ENCODE data around the gene BMP7.
"Not testable (repeated sequence)": the region's sequence is repeated elsewhere in the genome, so short reads cannot be mapped to it uniquely, and the experiment has no call there.

BMP7 gene

DNA sequence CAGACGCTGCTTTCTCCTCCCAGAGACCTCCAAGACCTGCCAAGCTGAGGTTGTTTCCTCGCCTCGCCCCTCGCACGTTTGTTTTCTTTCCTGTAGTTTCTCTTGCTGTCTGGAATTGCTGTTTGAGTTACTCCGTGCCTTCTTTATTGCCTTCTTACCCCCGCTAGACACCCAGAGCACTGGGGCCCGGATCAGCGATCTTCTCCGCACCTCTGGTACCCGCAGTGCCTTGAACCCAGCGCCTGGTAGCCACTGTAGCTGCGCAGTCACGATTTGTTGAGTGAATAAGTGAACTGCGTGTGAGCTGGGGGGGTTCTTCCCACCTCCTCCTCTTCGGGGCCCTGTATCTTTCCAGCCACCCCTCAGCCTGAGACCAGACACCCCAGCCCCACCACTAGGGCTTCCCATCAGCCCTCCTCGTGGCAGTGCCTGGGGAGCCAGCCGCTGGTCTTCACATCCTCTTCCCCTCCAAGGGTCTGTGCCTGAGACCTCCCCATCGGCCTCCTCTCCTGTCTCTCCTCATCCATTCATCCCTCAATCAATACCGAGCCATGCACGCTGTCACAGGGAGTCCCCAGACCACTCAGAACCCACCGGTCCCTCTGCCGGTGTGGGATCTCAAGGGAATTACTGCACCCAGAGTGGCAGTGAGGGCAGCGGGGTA lies 849 bp upstream of the BMP7 start:
- in situ Hi-C loops (cut with MboI; ENCODE audit: low sequenced_read_pairs): no loop called here

DNA sequence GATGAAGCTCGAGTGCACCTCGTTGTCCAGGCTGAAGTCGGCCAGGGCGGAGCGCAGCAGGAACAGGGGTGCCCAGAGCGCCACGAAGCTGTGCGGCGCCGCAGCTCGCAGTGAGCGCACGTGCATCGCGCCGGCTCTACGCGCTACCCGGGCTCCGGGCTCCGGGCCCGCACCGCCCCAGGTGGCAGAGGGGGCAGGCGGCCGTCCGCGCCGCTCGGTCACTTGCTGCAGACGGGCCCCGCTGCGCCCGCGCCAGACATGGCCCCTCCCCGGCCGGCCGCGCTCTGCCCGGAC lies 497 bp downstream of the BMP7 start:
- in situ Hi-C loops (cut with MboI; ENCODE audit: low sequenced_read_pairs): no loop called here

DNA sequence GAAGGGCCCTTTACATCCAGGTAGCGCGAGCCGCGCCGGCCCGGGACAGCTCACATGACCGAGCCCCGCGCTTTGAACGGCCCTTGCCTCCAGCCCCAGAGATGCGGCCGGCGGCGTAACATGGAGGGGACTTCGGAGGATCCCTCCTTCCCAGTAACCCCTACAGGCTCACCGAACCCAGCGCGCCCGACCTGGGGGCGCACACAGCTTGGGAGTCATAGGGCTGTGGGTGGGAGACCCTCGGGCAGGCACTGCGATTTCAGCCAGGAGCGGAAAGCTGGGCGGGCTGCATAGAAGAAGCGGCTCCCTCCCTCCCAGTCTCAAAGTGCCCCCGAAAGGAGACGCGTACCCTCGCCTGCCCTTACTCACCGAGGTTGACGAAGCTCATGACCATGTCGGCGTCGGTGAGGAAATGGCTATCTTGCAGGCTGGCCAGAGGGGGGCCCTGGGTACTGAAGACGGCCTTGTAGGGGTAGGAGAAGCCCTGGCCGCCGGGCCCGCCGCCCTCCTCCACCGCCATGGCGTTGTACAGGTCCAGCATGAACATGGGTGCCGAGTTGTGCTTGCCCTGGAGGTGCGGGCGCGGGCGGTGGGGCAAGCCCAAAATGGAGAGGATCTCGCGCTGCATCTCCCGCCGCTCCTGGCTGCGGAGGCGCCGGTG lies 975 bp downstream of the BMP7 start:
- in situ Hi-C loops (cut with MboI; ENCODE audit: low sequenced_read_pairs): no loop called here

DNA sequence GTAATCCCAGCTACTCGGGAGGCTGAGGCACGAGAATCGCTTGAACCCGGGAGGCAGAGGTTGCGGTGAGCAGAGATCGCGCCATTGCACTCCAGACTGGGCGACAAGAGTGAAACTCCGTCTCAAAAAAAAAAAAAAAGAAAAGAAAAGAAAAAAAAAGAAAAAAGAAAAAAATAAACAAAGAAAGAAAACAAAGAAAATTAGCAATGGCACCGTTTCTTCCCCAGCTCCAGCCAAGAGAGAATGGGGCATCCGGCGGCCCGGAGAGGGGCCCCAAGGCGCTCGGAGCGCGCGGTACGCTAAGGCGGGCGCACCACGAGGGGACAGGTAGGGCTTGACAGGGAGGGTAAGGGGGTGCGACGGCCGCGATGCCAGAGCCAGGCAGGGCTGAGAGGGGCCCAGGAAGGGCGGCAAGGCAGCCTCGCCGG lies 1.5 kb downstream of the BMP7 start:
- in situ Hi-C loops (cut with MboI; ENCODE audit: low sequenced_read_pairs): not testable (repeated sequence)

DNA sequence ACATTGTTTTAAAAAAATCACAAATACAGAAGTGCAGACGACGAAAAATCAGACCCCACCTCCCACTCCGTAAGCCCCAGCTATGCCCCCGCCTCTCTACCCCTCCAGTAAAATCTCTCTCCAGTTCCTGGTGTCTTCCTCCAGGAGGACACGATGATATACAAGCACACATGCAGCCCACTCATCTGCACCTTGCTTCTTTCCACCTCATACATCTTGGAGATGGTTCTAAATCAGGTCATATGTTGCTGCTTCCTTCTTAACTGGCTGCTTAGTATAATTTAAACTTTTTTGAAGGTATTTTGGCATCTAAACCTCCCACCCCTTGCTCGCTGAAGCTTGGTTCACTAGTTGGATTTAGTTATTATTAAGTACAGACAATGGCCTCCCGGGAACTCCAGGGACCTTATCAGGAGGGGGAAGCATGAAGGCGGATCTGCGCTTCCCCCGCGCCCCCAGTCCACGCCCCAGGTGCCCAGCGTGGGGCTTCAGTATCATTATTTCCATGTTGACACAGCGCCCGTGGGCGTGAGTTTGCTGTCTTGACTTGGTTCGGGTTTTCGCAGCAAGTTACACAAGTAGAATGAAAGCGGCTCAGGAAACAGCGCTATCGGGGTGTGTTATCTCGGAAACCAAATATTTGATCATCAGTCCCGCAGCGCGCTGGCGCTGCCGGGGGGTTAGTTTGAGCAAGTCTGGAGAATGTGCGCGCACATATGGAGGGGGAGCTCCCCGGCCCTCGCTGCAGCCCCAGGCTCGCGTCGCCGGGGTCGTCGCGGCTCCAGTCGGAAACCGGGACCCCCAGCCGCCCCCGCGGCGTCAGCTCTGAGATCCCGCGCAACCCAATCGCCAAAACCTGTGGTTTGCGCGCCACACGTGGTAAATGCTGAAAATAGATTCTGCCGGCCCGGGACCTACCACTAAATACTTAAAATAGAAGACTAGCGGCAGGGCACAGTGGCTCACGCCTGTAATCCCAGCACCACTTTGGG lies 2.3 kb downstream of the BMP7 start:
- in situ Hi-C loops (cut with MboI; ENCODE audit: low sequenced_read_pairs): no loop called here

DNA sequence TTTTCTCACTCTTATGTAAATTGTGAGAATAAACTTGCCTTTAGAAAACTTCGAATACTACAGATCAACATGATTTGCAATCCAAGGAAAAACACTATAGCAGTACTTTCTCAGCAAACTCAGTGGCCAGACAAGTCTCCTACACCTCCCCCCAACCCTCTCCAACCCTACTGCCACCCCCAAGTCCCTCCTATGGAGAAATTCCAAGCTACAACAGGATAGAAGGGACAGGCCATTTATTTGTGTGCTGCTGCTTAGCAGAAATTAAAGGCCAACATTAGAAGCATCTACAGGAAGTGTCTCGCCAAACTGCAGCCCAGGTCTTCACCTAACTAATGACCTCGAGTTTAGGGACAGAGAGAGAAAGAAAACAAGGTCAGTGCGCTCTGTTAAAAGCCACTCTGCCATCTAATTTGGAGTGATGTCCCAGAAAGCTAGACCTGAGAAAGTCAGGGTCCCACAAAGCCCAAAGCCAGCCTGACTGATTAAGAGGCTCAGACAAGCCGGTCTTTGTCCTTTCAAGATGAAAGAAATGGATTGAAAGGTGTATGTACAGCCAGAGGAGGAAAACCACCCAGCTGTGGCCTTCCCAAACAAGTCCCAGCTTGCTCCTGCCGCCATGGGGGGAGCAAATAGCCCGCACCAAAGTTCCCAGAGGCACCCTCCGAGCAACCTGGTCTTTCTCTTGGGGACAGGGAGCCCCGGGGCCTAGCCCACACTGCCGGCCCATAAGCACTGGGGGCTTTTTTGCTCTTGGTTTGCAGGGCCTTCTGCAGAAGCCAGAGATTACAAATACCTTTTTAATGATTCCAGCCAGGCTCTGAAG lies 3.4 kb downstream of the BMP7 start:
- in situ Hi-C loops (cut with MboI; ENCODE audit: low sequenced_read_pairs): no loop called here

DNA sequence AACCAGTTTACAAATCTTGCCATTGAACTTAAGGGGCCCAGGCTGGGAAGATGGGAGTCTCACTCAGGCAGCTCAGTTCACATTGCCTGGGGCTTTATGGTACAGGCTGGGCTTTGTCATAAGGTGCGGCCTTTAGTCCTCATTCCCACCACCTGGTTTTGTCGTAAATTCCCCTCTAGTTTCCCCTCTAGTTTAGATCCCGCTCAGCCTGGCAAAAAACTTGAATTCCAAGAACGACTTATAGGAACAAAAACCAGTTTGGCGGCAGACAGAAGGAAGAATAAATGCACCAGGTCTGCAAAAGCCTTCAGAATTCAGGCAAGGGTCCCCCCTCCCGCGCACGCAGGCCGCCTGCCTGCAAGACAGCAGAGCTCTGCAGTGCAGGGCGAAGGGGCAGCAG lies 4.1 kb downstream of the BMP7 start:
- in situ Hi-C loops (cut with MboI; ENCODE audit: low sequenced_read_pairs): no loop called here

DNA sequence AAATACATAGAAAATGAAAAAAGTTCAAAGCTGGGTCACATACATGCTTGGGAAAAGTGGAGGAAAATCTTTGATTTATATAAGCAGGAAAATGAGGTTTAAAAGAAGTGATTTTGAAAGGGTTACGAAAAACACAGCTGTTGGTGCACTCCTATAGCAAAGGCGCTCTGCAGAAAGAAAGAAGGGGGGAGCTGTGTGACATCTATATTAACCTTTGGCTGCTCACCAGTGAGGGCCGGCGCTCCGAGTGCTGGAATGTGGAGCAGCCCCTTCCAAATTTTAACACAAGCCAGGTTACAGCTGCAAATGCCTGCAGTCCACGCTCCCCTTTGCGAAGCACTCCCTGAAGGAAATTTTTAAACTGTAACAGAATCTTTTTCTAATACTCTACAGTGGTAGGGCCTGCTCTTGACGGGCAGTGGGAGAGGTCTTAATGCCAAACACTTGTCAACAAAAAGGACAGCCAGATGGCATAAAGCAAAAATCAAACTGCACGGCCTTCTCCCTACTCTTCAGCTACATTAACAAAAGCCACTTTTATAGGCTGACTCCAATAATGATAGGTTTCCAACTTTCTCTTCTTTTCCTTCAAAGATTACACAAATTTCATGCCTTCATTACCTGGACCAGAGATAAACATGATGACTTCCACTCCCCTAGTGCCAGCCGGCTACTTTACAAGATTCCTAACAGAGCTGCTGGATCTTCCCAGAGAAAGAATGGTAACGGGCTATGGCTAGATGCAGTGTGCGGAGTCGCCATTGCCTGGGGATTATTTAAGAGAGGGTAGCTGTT lies 4.8 kb downstream of the BMP7 start:
- in situ Hi-C loops (cut with MboI; ENCODE audit: low sequenced_read_pairs): no loop called here

DNA sequence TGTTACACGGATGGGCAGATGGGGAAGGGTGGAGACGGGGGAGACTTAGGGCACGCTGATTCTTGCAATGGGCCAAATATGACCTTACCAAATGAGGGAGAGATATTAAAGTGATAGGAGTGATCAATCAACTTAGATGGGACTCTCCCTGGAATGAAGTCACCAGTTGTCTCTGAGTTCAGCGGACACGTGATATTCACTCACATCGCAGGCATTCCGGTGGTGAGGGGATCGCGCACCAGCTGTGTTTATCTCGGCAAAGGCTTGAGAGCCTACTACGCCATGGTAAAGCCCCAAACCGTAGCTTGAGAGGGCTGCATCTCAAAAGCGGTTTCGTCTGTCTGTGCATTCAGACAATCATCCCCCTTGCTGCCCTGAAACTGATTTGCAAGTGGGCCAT lies 5.5 kb downstream of the BMP7 start:
- in situ Hi-C loops (cut with MboI; ENCODE audit: low sequenced_read_pairs): no loop called here

DNA sequence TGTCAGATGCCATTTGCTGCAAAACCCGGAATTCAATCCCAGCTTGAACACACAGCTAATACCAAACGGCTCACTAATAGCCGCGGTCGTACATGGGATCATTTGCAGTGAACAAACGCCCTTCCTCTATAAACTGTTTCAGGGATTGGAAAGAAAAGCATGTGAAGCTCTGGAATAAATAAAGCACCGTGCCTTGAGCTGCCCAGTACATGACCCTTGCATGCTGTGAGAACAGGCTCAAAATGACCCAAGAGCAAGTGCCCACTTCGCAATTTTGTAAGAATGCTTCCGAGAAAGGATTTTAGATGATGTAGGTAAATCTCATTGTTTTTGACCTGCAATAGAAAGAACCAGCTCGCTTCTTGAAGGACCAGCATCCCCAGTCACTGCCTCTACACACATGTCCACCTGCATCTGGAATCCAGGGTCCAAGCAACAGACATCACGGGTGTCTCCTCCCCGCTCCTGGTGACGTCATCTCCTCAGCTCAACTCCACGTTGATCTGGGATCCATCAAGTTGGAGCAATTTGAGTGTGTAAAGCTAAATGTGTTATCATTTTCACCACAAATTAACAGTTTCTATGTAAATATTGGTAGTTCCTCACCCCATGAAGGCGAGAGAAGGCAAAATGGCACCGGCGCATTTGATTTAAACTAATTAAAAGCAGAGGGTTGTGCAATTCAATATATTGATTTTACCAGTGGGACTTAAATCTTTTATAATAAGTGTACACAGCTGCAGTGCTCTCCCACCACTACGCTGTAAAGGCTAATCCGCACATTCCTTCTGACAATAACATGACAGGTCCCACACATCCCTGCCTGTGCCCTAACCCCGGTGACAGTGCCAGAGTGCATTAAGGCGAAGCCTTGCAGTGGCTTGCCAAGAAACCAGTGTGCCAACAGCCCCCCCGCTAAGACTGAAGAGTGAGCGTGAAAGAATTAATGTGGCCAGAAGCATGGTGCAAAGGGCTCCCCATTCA lies 6.2 kb downstream of the BMP7 start:
- in situ Hi-C loops (cut with MboI; ENCODE audit: low sequenced_read_pairs): no loop called here

DNA sequence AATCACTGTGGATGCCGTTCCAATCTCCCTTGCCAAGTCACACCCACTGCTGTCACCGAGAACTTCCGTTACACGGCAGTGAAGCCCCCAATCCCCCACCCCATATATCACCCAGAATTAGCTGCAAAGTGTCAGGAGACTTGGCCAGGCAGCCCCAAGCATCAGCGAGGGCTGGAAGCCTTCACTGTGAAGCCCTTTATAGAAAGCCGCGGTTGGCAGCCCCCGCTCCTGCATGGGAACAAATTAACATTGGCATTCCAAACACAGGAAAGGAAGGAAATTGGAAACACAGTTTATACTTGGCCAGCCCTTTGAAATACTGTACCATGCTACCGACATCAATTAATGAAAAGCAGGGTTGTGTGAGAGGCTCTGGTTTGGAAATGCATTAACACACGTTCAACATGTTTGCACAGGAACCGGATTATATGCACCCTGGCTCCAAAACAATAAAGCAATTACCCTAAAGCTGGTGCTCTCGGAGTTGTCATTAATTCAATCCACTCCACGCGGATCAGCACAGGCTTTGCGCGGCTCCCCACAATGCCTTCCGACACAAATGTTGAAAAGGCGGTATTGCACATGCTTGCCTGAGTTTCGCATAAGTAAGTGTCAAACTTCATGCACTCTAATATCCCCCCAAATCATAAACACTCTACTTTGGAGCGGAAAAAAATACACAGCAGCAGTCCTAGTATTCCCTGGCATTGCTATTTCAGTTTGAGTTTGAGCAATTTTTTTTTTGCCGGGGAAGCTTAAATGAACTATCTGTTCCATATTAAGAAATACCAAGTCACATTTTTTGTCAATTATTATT lies 7.1 kb downstream of the BMP7 start:
- in situ Hi-C loops (cut with MboI; ENCODE audit: low sequenced_read_pairs): no loop called here

DNA sequence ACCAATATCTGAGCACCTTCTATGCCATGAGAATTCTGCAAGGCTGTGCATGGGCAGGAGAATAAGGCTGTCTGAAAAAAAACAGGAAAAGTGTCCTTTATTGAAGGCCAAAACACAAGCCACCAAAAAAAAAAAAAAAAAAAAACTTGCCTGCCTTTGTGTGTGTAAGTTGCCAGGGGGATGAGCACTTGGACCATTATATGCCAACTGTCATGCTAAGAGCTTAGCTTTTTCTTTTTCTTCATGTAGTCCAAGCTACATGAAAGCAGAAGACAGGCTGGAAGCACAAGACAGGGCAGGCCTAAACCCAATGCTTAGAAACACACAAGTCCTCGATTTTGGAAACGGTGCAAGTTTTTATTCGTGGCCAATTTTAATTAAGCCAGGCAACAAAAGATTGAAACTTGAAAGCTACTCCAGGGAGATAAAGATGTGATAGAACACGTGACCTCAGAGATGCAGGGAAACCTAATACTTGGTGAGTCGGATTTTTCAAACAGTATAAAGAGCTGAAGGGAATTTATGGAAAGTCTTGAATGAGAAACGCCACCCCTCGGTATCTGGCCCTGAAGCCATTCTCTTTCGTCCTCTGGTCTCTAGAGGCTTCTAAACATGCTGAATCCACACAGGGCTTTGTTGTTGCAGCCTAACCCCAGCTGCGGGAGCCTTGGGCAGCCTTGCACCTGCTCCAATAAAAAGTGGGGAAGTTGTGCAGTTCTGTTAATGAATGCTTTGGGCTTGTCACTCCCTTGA lies 8.6 kb downstream of the BMP7 start:
- in situ Hi-C loops (cut with MboI; ENCODE audit: low sequenced_read_pairs): no loop called here

DNA sequence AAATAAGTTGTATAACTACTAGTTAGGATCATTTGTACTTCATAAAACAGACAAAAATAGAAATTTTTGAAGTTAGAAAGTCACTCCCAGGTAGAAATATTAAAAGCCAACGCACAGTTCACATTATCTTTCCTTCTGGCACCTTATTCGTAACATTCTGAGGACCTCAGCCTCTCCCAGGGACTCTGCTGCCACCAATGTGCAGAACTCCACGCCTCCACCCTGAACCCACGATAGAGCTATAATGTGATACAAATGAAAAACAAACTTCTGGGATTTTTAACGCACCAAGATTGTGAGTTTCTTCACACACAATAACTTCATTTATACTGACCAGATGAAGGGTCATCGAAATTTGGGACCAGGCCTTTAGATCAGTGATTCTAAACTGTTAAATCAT lies 9.5 kb downstream of the BMP7 start:
- in situ Hi-C loops (cut with MboI; ENCODE audit: low sequenced_read_pairs): no loop called here

DNA sequence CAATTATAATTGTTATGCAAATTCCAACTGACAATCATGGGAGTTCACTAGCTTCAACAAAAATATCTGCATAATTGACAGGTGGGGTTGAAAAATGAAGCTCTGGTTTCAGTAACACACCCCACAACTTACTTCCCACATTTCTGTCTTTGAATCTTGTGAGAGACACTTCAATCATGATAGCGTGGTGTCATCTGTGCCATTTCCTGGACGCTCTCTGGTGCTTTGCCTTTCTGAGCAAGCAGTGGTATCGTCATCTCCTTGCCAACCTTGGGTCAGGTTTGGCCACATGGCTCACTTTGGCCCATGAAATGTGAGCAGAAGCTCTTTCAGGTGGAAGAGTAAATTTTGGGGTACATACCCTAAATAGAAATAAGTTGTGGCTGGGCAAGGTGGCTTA lies 10.2 kb downstream of the BMP7 start:
- in situ Hi-C loops (cut with MboI; ENCODE audit: low sequenced_read_pairs): no loop called here

DNA sequence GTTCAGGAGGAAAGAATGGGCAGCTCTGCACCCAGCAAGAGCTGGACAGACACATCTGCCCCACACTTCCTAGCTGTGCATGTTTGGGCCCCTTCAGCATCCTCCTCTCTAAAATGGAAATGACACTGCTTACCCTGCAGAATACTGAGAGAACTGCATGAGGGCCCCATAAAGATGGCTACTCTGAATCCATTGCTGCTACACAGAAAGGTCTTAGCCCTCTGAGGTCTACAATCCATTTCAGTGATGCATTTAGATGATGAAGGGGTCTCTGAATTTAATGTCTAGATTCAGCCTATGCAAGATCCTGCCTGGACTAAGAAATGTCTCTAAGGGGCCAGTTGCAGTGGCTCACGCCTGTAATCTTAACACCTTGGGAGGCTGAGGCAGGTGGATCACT lies 11.3 kb downstream of the BMP7 start:
- in situ Hi-C loops (cut with MboI; ENCODE audit: low sequenced_read_pairs): no loop called here

DNA sequence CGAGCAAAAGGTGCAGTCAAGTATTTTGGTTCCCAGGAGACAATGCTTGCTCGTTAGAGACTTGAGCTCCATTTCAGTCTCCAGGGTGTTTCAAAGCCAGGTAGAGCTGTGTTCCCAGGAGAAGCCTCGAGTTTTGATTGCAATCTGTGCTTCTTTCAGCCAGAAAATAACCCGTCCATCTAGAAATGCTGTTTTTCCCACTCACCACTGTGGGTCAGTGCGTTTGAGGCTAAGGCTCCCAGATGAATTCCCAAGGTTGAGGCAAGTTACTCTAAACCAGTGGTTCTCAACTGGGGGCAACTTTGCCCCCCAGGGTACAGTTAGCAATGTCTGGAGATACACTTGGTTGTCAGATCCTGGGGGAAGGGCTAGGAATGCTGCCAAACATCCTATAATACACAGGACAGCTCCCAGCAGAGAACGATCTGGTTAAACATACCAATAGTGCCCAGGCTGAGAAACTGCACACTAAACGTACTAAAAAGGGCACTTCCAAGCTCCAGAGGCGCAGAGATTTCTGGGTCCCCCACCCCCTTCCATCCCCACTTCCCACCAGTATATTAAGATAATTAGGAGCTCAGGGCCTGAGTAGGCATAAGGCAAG lies 13.8 kb downstream of the BMP7 start:
- in situ Hi-C loops (cut with MboI; ENCODE audit: low sequenced_read_pairs): no loop called here

DNA sequence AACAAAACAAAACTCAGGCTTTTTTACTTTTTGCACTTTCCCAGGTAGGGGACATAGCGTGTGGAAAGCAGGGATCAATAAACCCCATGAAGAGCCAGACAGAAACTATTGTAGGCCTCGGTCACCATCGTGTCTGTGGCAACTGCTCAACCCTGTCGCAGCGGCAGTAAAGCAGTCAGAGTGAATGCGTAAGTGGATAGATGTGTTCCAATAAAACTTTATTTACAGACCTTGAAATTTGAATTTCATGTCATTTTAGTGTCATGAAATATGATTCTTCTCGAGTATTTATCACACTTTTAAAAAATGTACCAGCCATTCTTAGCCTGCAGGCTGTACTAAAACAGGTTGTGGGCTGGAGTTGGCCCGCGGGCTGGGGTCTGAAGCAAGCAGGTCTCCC lies 14.5 kb downstream of the BMP7 start:
- in situ Hi-C loops (cut with MboI; ENCODE audit: low sequenced_read_pairs): no loop called here
